ENCODE measurements around the gene RINL. TPM values are rescaled to one million over a fixed set of nuclear protein-coding genes. Genes with fewer than 3 reads are reported as not detected.
A peak's percentile ranks its signal among the peaks of the same experiment; 100 is the strongest.

RINL gene
- total RNA-seq, 1 experiment from 2014 or later = 34.0 TPM

DNA sequence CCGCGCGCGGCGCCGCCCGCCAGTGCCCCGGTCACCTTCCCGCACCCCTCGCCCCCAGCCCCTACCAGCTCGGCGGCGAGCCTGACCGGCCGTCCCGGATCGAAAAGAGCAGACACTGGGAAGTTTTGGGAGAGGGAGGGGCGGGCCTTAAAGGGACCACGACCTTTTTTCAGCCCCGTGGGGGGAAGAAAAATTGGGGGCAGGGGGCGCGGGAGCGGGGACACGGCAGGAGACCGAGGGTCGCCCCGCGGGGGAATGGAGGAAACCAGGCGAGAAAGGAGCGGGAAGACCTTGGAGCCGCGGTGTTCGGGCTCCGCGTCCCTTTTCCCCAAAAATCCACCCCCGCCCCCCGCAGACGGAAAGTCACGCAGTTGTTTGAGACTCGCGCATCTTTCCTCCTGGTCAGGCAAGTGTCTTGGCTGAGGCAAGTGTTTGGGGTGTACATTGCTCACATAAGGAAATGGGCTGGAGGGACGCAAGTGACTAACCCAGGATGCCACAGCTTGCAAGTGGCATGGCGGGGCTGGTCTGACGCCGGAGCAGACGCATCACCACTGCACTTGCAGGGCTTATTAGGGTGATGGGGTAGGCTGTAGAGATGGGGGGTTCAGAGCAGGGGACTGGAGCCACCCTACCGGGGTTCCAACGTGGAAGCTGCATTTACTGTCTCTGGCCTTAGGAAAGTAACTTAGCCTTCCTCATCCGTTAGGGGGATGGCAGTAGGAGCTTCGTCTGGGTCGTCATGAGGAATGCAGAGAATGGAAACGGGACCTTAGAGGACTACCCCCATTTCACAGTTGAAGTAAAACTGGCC, 25.6 kb downstream of the RINL start:
- DNase-seq = peak; percentile 37
- peaks cover 6% of the 10 kb centered on the region for H3K36me3 ChIP-seq (replicated peaks; ENCODE audit: control insufficient read depth, insufficient read depth, low read length)

DNA sequence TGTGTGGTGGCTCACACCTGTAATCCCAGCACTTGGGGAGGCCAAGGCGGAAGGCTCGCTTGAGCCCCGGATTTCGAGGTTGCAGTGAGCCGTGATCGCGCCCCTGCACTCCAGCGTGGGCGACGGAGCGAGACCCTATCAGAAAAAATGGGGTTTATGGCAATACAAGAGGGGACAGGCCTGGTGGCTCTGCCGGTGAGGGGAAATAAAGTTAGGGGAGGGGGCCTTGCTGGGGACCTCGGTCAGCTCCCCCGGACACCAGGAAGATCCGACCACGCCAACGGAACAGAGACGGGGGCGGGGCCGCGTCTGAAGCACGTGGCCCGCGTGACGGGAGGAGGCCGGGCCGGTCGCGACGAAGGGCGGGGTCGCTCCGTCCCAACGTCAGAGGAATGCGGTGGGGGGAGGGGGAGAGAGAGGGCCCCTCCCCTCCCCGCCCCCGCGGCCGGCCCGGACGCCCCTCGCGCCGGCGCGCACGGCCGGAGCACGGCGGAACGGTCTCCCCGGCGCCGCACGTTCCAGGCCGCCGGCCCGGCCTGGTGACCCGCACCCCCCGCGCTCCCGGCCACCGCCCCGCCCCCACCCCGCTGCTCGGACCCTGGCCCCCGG, 26.3 kb downstream of the RINL start:
- H3K4me3 ChIP-seq (ENCODE audit: insufficient read depth, low read depth, low read length) = peak overlapping the region; percentile 71
- peaks cover 13% of the 10 kb centered on the region for H3K36me3 ChIP-seq (replicated peaks; ENCODE audit: control insufficient read depth, insufficient read depth, low read length)
- H3K27me3 ChIP-seq (ENCODE audit: control insufficient read depth, insufficient read depth, low read length) = no peaks in the 10 kb centered on the region
- peak; percentile 95 for DNase-seq

More for the DNA sequence above, 25.6 kb downstream of the RINL start:
- Histone ChIP-seq H3K4me3 (ENCODE audit: insufficient read depth, low read depth, low read length) (peak overlapping the region; percentile 71), H3K27me3 (ENCODE audit: control insufficient read depth, insufficient read depth, low read length) (no peaks in the 10 kb centered on the region)

GRCh38 chr19:38850976-38851621, 27.0 kb downstream of the RINL start:
- peaks cover 18% of the 10 kb centered on the region for H3K36me3 ChIP-seq (replicated peaks; ENCODE audit: control insufficient read depth, insufficient read depth, low read length)
- peak overlapping the region; percentile 65 for H3K4me3 ChIP-seq (ENCODE audit: insufficient read depth, low read depth, low read length)
- peak; percentile 49 for DNase-seq

DNA sequence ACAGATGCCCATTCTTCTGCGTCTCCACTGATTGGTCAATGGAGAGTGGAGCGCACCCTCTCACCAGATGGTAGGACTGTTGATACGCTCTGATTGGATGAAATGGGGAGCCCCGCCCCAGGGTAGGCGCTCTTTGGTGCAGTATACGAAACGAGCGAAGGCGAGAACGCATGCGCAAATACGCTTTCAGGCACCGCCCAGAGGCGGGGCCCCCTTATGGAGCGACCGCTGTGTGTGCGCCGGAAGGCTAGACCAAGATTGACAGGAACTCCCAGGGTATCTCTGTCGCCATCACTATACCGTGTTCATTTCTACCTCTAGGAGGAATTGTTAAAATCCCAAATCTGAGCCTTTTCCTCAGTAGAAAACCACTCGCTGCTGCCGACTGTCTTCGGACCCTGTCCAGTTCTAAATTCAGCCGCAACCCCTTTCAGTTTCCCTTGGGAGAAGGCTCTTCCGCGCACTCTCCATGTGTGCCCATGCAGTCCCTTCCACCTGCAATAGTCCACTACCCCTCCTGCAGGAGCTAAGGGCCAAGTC, 27.6 kb downstream of the RINL start:
- H3K27me3 ChIP-seq (ENCODE audit: control insufficient read depth, insufficient read depth, low read length) = no peaks in the 10 kb centered on the region
- DNase-seq = peak; percentile 93
- peaks cover 24% of the 10 kb centered on the region for H3K36me3 ChIP-seq (replicated peaks; ENCODE audit: control insufficient read depth, insufficient read depth, low read length)
- peak overlapping the region; percentile 65 for H3K4me3 ChIP-seq (ENCODE audit: insufficient read depth, low read depth, low read length)

More at GRCh38 chr19:38850976-38851621, 27.0 kb downstream of the RINL start:
- H3K27me3 ChIP-seq (ENCODE audit: control insufficient read depth, insufficient read depth, low read length) = no peaks in the 10 kb centered on the region

DNA sequence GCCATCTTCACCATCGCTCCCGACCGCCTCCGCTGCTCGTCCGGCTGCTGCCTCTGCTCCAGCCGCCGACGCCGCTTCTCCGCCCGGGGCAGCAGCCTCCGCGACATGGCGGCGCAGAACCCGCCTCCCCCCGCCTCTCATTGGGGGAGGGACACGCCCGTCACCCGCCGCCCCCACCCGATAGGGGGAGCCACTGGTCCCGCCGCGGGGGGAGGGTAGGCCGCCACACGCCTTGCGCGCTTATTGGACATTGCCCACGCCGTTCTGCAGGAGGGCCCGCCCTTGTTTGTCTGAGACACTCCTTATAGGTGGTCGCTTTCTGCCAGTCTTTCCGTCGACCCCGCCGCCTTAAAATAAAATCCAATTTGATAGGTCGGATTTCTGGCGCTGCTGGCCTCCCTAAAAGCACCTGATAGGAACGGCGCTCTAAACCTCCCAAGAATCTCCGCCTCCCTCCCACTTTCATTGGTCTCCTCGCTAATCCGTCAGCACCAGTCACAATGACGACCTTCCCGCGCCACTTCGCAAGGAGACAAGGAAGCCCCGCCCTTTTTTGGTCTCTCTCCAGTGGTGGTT, 28.1 kb downstream of the RINL start, which contains the start of gene HNRNPL:
HNRNPL (minus strand) TSS at position 127 of the 576 bp plus-strand sequence; CDS start at position 107, 20 bp downstream.
- DNase-seq = peak; percentile 100
- peak within 1 kb of the TSS; percentile 75 for H3K4me3 ChIP-seq (ENCODE audit: insufficient read depth, low read depth, low read length)
- no peaks in the 10 kb centered on the region for H3K27me3 ChIP-seq (ENCODE audit: control insufficient read depth, insufficient read depth, low read length)
- H3K36me3 ChIP-seq (replicated peaks; ENCODE audit: control insufficient read depth, insufficient read depth, low read length) = peaks cover 29% of the 10 kb centered on the region

DNA sequence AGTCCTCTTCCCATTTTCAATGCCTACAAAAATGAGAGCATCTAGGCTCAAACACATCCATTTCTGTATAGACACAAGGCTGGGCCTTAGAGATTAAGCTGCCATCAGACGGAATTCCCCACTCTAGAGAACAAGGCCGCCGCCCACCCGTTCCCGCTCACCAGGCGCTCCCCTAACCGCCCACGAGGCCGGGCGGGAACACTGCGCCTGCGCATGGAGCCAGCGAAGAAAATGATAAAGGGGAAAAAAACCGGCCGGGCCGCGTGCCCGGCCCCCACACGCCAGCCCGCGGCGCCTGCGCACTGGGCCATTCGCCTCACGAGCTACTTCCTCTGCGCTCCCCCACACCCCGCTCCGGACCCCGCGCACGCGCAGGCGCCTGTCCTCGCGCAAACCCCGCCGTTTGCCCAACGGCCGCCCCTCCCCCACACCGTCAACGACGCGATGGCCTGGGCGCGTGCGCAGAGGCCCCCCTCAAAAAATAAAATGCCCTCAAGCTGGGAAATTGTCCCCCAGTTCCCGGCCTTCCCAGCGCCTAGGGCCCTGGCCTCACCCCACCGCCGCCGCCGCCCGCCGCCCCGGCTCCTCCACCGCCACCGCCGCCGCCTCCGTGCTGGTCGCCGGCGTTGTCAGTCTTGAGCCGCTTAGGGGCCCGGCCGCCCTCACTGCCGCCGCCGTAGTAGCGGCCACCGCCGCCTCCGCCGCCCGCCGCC, 28.8 kb downstream of the RINL start:
- no peaks in the 10 kb centered on the region for H3K27me3 ChIP-seq (ENCODE audit: control insufficient read depth, insufficient read depth, low read length)
- peak; percentile 98 for DNase-seq
- peaks cover 34% of the 10 kb centered on the region for H3K36me3 ChIP-seq (replicated peaks; ENCODE audit: control insufficient read depth, insufficient read depth, low read length)
- peak overlapping the region; percentile 75 for H3K4me3 ChIP-seq (ENCODE audit: insufficient read depth, low read depth, low read length)

GRCh38 chr19:38848299-38849146, 29.6 kb downstream of the RINL start:
- peaks cover 42% of the 10 kb centered on the region for H3K36me3 ChIP-seq (replicated peaks; ENCODE audit: control insufficient read depth, insufficient read depth, low read length)
- DNase-seq = peak; percentile 24

GRCh38 chr19:38846097-38846496, 32.0 kb downstream of the RINL start:
- DNase-seq = peak; percentile 8
- no peak overlapping the region for H3K4me3 ChIP-seq (ENCODE audit: insufficient read depth, low read depth, low read length)
- H3K27me3 ChIP-seq (ENCODE audit: control insufficient read depth, insufficient read depth, low read length) = no peaks in the 10 kb centered on the region
- H3K36me3 ChIP-seq (replicated peaks; ENCODE audit: control insufficient read depth, insufficient read depth, low read length) = peaks cover 63% of the 10 kb centered on the region

More at GRCh38 chr19:38848299-38849146, 29.6 kb downstream of the RINL start:
- H3K27me3 ChIP-seq (ENCODE audit: control insufficient read depth, insufficient read depth, low read length) = no peaks in the 10 kb centered on the region
- peak overlapping the region; percentile 75 for H3K4me3 ChIP-seq (ENCODE audit: insufficient read depth, low read depth, low read length)

- no peak overlapping the region for H3K4me3 ChIP-seq (ENCODE audit: insufficient read depth, low read depth, low read length)
- peak; percentile 10 for DNase-seq
- no peaks in the 10 kb centered on the region for H3K27me3 ChIP-seq (ENCODE audit: control insufficient read depth, insufficient read depth, low read length)
- peaks cover 69% of the 10 kb centered on the region for H3K36me3 ChIP-seq (replicated peaks; ENCODE audit: control insufficient read depth, insufficient read depth, low read length)
Measured at GRCh38 chr19:38845374-38846024, 32.6 kb downstream of the RINL start.

DNA sequence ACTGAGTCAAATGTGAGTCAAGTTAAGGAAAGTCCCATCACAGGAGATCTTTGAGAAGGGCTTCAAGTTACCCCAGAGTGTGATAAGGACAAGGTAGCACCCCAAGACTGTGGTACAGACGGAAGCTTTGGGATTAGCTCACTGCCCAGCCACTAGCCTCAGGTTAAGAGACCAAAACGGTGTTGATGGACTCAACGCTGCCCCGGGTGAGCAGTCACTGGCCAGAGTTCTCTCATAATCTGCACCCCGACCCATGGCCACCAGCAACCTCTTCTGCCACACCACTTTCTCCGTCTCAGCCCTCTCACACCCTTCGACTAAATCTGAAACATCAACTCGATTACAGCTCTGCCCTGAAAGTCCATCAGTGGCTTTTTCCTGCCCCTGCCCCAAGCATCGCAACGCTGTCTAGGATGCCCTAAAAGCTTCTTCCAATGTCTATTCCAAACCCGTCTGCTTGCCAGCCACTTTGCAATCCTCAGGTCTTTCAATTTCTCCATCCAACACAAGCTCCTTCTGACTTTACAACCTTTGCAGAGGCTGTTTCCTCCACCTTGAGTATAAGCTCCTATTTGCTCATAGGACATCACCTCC, 33.9 kb downstream of the RINL start:
- Histone ChIP-seq H3K4me3 (ENCODE audit: insufficient read depth, low read depth, low read length) (no peak overlapping the region), H3K36me3 (replicated peaks; ENCODE audit: control insufficient read depth, insufficient read depth, low read length) (peaks cover 78% of the 10 kb centered on the region), H3K27me3 (ENCODE audit: control insufficient read depth, insufficient read depth, low read length) (no peaks in the 10 kb centered on the region)
- peak; percentile 4 for DNase-seq

DNA sequence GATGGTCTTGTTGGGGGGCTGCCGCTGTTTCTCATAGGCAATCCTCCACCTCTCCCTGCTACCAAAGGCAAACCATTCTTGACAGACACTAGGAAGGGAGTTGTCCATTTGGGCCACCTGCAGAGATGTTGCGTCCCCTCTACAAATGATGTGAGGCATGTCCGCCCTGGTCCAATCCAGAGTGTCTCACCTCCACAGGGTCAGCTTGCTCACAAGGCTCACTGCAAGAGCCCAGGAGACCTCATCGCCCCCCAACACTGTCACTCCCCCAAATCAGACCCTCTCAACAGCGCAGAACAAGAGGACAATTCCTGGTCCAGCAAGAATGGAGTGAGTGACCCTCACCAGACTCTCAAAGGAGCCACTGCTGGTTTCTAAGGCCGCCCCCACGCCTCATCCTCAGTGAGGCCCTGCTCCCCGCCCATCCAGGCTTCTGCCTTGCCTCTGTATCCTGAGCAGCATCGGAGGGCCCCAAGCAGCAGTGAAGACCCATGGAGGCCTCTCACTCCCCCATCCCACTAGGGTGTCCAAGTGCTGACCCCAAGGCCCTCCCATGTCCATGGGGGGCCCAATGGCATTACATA, 34.8 kb downstream of the RINL start:
- no peaks in the 10 kb centered on the region for H3K27me3 ChIP-seq (ENCODE audit: control insufficient read depth, insufficient read depth, low read length)
- H3K36me3 ChIP-seq (replicated peaks; ENCODE audit: control insufficient read depth, insufficient read depth, low read length) = peaks cover 86% of the 10 kb centered on the region
- no peak overlapping the region for H3K4me3 ChIP-seq (ENCODE audit: insufficient read depth, low read depth, low read length)
- DNase-seq = peak; percentile 20
